Stimulated activated CD8-positive, alpha-beta memory T cell treated with anti-CD3 and anti-CD28 coated beads, Interleukin-15, amount 100 ng/mL, for 24 hours (primary cell): ENCODE measurements around the gene BRI3BP.
"Not testable (repeated sequence)": the region's sequence is repeated elsewhere in the genome, so short reads cannot be mapped to it uniquely, and the experiment has no call there.

Source experiments
- DNase-seq: peaks from one replicate; pipeline ENCODE4 v3.0.0-alpha.2; 2020; ENCODE audit warnings: low read depth

The BRI3BP gene

DNA sequence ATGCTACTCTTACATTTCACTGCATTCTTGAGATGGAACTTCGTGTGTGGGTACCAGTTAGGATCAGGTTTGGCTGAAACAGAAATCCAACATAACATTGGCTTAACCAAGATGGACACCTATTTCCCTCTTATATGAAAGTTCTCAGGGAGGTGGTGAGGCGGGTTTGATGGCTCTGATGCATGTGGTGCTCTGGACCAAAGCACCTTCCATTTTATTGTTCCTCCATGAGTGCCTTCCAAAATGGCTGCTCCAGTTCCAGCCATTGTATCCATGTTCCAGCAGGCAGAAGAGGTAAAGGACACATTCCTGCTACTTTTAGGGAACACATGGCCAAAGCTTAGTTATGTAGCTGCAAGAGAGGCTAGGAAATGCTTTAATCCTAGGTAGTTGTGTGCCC, 29.6 kb downstream of the BRI3BP start:
- no peak for DNase-seq

DNA sequence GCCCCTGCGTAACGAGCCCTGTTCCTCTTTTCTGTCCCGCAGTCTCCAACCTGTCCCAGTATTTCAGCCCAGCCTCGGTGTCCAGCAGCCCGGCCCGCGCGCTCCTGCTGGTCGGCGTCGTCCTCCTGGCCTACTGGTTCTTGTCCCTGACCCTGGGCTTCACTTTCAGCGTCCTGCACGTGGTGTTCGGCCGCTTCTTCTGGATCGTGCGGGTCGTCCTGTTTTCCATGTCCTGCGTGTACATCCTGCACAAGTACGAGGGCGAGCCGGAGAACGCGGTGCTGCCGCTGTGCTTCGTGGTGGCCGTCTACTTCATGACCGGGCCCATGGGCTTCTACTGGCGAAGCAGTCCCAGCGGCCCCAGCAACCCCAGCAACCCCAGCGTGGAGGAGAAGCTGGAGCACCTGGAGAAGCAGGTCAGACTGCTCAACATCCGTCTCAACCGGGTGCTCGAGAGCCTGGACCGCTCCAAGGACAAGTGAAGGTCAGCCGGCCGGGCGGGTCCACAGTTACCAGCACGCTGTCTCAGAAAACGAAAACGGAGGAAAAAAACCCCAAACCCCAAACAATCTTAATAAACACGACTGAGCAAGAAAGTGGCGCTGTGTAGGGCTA, 31.6 kb downstream of the BRI3BP start:
- DNase-seq: no peak

DNA sequence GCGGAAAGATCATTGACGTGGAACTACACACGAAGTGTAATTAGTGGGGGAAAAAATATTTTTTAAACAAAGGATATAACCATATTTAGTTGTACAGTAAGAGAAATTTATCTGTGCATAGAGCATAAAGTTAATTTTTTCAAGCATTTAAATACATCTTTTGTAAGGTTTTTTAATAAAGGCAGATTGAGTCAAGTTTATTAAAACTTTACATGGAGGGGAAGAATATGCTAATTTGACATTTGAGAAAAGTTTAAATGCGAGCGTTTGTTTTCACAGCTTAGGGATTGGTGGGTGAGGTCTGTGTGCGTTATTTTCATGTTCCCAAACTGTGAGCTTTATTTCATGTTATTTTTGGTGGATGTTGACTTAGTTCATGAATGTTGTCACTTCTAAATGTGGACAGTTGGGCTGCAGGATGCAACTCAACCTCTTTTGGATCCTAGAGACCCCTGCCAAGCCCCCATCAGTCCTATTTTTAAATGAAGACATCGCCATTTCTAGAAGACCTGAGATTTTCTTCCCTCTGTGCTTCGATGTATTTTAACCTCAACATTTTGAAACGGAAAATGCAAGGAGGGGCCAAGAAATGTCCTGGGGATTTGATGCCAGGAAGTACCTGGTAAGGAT, 32.3 kb downstream of the BRI3BP start:
- DNase-seq: no peak

DNA sequence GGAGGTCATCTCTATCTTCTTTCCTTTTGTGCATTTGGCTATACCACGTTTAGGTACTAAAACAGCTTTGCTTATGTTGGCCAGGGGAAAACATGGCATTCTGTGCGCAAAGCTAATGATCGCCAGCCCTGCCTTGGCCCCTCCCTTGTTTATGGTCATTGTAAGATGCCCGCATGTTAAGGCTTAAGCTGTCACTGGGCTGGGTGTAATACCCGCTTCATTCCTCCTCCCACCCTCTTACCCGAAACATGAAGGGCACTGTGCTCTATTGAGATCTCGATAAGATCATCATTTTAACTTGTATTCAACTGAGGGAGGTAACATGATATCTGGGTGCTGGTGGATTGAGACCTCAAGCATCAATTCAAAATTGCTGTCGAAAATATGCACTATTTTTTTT, 34.7 kb downstream of the BRI3BP start:
- DNase-seq: no peak

DNA sequence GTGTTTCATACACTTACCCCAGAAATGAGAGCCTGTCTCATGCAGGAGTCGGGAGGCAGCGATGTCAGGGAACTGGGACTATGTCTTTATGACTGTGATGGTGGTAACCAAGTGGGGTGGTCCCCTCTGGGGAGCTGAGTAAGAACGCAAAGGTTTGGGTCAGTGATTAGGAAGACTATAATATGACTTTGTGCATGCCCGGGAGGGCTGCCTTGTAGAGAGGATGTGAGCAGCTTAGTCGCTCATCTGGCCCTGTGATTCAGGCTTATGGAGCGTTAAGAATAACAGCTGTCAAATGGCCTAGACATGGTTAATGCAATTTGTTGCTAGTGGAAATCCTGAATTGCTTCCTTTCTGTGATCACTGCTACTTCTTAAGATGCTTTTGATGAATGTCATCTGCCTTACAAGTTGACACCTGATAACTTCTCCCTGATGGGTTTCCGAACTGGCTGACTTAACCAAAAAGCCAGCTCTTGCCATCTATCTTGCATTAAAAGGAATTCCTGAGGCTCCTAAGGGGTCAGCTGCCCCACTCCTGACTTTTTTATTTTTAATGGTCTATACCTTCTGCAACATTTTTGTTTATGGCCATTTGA, 36.4 kb downstream of the BRI3BP start:
- no peak for DNase-seq

DNA sequence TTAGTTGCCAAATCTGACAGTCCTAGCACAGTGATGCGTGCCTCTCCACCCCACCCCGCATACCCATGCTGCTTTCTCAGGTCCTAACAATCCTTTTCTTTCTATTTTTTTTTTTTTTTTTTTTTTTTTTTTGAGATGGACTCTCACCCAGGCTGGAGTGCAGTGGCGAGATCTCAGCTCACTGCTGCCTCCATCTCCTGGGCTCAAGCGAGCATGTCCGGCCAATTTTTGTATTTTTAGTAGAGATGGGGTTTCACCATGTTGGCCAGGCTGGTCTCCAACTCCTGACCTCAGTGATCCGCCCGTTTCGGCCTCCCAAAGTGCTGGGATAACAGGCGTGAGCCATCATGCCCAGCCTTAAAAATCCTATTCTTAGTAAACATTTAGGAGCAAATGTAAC, 38.0 kb downstream of the BRI3BP start:
- DNase-seq: not testable (repeated sequence)

DNA sequence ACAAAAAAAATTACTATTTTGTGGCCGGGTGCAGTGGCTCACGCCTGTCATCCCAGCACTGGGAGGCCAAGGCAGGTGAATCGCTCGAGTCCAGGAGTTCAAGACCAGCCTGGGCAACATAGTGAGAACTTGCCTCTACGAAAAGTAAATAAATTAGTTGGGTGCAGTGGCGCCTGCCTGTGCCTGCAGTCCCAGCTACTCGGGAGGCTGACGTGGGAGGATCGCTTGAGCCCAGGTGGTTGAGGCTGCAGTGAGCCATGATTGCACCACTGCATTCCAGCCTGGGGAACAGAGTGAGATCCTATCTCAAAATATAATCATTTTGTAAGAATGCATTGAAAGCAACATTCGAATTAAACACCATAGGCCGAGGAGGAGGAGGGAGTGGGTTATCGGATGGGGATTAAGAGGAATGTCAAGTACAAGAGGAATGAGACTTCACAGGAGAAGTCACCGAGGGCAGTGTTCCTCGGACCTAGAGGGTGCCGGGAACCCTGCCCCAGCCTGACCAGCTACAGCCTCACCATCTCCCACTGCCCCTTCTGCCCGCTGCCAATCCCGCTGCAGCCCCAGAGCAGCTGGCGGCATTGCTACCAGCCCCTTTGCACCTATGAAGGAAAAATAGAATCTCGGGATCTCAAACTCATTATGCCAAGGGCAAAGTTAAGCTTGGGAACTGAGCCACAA, 39.2 kb downstream of the BRI3BP start:
- no peak for DNase-seq

DNA sequence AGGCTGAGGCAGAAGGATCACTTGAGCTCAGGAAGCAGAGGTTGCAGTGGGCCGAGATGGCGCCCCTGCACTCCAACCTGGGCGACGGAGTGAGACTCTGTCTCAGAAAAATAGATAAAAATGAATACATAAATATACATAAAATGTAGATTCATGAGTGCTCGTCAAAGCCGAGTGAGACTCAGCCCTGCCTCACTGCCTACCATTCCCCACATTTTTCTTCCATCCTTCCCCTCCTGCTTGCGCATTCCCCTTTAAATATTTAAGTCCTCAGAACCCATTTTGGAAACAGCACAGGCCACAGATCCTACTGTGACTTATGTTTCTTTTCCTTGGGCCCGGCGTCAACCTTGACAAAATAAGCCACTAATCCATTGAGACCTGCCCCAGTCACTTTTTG, 39.8 kb downstream of the BRI3BP start:
- DNase-seq: no peak

DNA sequence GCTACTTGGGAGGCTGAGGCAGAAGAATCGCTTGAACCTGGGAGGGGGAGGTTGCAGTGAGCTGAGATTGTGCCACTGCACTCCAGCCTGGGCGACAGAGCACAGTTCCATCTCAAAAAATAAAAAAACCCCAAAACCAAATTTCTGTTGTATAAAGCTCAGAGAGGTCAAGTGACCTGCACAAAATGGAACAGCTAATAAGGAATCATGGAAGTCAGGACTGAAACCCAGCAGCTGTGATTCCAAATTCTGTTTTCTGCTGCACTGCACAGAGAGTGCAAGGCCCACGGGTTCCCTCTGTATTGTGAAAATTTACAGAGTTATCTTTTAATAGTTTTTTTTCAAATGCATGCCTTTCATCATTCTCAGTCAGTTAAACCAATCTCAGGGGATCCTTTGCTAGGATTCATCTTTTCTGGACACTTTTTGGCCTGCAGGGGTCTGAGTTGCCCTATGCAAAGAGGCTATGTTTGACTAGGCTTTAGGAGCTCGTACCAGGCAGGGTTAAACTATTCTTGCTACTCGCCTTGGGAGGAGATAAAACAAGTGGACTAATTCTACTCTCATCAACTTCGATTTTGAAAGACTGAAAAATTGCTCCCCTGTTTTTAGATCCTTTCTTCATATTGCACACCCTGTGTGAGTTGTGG, 45.7 kb downstream of the BRI3BP start:
- DNase-seq: no peak

DNA sequence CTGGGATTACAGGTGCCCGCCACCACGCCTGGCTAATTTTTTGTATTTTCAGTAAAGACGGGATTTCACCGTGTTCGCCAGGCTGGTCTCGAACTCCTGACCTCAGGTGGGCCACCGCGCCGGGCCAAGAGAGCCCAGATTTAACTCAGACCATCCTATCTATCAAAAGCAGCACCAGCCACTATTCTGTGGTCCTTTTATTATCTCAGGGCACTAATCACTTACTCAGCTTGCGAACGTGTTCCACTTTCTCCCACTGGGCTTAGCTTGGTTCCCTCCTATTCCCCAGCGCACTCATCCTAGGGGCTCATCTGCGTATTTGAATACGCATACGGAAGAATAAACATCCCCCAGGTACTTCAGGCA, 55.6 kb downstream of the BRI3BP start:
- no peak for DNase-seq

DNA sequence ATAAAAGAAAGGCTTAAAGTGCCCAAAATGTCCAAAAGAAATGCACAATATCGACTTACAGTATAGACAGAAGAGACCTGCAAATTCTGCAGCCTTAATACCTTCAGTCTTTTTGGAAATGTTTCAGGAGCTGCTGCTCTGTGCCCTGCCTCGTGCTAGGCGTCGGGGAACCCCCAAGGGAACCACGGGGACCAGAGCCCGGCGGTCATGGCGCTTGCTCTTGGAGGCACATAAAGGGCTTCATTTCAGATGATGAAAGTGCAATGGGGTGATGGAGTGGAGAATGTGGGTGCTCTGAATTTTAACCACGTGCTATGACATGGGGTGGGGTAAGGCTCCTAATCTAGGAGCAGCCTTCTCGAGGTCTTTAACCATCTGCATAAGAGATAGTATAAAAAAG, 57.0 kb downstream of the BRI3BP start:
- no peak for DNase-seq

DNA sequence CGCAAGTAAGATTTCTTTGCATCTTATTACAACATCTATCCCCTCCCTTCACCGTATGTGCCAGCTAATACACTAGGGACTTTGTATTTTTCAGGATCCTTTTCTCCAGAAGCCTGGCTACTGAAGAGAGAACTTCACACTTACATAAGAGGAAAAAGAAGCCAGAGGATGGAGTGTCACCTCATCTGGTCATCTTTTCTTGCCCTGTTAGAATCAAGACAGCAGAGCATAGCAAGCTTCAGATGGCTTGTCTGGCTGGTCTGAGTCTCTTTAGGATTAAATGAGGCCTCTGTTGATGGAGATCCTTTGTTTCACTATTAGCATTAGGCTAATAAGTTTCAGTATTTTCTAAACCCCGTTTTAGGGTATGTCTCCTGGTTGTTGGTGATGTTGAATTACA, 57.4 kb downstream of the BRI3BP start:
- no peak for DNase-seq

DNA sequence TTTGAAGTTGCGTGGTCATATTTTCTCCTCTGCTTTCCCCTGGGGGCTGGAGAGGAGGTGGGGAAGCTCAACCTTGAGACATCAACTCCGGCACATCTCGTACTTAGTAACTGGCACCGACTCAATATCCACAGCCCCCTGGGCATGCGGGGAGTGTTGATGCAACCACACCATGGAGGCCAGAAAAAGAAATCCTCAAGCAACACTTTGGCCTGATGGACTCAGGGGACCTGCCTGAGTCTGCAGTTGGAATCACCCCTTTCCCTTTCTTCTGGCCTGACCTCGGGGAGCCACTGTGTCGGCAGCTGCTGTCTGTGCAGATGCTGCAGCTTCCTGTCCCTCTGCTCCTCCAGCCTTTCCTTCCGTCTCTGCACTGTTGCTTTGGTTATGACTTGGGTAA, 60.4 kb downstream of the BRI3BP start:
- DNase-seq: no peak

DNA sequence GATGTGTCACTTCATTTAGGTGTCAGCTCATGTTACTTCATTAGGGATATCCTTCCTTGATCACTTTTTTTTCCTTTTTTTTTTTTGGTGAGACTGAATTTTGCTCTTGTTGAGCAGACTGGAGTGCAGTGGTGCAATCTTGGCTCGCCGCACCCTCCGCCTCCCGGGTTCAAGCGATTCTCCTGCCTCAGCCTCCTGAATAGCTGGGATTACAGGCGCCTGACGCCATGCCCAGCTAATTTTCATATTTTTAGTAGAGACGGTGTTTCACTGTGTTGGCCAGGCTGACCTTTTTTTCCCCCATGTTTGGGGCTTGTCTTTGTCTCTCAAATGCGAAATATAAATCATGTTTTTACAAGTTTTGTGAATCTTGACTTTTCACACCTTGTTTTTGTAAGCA, 62.1 kb downstream of the BRI3BP start:
- DNase-seq: no peak

DNA sequence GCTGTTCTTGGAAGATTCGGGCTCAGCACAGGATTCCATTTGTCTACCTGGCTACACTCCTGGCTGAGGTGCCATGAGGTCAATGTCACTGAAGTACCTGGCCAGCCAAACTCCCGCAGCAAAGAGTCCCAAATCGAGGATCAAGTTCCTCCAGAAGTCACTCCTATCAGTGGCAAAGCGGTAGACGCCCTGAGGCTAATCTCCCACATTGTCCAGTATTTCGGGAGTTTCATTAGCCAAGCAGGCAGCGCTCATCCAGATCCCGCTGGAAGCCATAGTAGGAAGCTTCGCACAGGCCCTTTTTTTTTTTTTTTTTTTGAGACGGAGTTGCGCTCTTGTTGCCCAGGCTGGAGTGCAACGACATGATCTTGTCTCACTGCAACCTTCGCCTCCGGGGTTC, 62.9 kb downstream of the BRI3BP start:
- DNase-seq: no peak

DNA sequence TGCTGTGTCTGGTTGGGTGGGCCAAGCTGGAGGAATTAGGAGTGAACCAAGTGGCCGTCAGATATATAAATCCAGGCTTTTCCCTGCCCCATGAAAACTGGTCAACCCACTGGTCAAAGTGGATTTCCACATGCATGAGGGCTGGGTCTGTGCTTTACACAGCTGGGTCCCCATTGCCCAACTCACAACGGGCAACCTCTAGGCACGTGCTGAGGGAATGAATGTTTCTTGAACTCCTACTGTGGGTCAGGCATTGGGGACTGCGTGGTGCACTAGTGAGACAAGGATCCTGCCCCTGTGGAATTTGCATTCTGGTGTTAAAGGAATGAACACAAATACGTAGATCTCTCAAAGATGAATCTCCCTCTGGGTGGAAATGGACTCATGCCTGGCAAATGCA, 64.3 kb downstream of the BRI3BP start:
- DNase-seq: no peak

DNA sequence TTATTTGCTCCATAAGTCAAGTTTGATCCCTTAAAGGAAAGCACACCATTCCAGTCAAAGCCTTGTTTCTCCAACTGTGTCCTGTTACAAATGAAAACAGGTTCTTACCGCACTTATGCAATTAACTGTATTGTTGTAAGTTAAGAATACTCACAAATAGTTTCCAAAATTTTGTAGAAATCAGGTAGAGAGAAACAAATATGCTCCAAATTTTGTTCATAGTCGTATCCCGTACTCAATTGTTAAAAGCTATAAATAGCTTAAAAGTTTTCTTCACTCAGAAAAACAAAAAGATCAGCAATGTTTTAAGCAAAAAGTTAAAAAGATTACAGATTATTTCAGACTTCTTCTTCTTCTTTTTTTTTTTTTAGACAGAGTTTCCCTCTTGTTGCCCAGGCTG, 67.8 kb downstream of the BRI3BP start:
- DNase-seq: no peak

DNA sequence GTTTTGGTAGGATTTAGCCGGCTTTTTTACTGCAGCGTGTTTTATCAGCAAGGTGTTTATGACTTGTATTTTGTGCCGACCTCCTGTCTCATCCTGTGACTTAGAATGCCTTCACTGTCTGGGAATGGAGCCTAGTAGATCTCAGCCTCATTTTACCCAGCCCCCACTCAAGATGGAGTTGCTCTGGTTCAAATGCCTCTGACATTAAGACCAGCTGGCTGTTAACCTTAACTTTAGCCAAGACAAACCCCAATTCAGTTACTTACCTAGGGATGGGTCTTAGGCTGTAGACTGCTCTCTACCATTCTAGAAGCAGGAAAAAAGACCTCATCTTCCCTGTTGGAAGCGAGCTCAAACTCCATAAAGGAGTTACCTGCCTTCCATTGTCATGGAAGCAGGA, 70.1 kb downstream of the BRI3BP start:
- not testable (repeated sequence) for DNase-seq

DNA sequence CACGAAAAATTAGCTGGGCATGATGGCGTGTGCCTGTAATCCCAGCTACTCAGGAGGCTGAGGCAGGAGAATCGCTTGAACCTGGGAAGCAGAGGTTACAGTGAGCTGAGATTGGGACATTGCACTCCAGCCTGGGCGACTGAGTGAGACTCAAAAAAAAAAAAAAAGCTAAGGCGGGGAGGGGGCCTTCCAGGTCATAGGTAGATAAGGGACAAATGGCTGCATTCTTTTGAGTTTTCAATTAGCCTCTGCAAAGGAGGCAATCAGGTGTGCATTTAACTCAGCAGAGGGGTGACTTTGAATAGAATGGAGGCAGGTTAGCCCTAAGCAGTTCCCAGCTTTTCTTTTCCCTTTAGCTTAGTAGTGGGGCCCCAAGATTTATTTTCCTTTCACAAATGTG, 71.0 kb downstream of the BRI3BP start:
- no peak for DNase-seq

DNA sequence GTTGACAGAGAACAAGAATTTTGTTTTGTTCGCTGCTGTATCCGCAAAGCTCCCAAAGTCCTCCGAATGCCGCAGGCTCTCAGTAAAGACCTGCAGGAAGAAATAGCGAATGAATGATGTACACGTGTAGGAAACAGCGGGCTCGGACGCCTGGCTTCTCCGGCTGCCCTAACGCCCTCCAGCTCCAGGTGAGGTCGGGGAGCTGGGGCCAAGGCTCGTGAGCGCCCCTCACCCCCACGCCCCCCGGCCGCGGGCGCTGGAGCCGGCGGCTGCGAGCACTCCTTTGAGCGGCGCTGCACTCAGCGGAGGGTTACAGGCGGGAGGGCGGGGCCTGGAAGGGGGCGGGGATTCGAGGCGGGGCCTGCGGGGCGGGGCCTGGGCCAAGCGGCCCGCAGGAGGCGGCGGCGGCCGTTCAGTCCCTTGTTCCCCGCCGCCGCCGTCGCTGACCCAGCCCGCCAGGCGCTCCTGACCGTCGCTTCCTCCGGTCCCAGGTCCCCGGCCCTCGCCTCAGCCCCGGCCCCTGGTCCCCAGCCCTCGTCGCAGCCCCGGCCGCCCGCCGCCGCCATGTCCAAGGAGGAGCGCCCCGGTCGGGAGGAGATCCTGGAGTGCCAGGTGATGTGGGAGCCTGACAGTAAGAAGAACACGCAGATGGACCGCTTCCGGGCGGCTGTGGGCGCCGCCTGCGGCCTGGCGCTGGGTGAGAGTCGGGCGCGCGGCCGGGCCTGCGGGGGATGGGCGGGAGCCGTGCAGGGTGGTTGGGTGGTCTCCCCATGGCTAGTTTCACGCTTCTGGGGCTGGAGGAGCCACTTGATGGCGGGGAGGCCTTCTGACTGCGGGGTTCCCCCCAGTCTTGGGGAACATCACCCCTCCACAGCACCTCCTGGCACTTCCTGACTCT, 71.8 kb downstream of the BRI3BP start, which contains the start of gene AACS:
AACS (plus strand) TSS at position 415 of the 898 bp plus-strand sequence; CDS start at position 565, 150 bp downstream.
- peak; percentile 63 for DNase-seq

DNA sequence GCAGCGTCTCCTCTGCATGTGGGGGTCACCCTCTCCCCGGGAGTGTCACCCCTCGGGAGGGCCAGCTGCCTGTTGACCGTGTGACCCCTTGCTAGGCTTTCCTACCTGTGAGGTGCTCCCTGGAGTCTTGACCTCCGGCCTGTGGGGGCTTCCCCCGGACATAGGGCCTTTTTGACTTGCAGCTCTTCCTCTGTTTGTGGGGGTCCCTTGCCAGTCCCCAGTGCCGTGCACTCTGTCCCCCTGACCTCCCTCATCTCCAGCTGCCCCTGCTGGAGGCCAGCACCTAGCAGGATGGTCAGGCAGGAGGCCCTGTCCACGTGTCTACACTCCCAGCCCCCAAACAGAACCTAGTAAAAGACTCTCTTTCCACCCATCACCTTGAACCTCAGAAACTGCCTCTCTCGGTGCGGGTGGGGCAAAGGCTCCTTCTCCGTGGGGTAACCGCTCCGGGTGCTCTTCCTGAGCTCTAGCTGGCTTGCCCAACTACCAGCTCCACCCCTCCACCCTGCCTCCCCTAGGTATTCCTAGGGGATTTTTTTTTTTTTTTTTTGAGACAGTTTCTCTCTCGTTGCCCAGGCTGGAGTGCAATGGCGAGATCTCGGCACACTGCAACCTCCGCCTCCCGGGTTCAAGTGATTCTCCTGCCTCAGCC, 72.6 kb downstream of the BRI3BP start:
- no peak for DNase-seq
